Measurements from ENCODE around the gene C10orf105.

C10orf105 gene

GRCh38 chr10:71735709-71736569 lies 16.4 kb upstream of the C10orf105 start:
- no peak for DNase-seq

DNA sequence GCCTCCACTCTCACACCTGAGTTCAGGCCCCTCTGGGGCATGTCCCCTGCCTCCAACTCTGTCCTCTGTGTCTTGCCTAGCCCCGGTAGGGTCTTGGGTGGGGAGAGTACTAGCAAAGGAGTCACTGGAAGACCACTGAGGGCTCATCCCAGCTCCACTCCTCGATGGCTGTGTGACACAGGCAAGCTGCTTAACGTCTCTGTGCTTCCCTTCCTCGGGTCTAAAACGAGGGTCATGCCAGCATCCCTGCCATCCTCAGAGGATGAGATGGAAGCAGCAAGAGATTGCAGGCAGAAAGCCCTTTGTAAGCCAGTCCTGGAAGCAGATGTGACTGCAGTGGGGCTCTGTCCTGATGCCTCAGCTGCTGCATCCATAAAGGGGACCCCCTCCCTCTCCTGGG lies 15.2 kb upstream of the C10orf105 start:
- no peak for DNase-seq

- DNase-seq: no peak
These were observed 12.2 kb upstream of the C10orf105 start for GRCh38 chr10:71731791-71732190.

DNA sequence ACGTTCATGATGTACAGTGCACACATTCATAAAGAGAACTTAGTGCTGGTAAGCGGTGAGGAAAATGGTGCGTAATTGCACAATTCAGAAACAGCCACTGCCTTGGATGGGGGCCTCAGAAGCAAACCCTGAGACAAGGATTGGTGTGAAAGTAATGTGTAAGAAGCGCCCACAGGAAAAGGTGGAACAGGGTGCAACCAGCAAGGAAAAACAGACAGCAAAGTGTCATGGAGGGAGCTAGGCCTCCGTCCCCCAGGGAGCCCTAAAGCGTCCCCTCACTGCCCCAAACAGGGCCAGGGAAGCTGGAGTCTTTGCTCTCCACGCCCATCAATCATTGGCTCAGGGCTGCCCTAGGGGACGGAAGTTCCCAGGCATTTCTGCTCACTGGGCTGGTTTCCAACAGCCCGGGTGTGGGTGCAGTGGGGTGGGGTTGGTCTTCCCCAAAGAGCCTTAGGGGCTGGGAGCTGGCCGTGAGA lies 9.6 kb upstream of the C10orf105 start:
- no peak for DNase-seq

GRCh38 chr10:71727738-71728737 lies 8.5 kb upstream of the C10orf105 start:
- no peak for DNase-seq

- DNase-seq: no peak
These were observed 7.6 kb upstream of the C10orf105 start for GRCh38 chr10:71727105-71727737.

GRCh38 chr10:71726580-71727104 lies 7.1 kb upstream of the C10orf105 start:
- DNase-seq: no peak

DNA sequence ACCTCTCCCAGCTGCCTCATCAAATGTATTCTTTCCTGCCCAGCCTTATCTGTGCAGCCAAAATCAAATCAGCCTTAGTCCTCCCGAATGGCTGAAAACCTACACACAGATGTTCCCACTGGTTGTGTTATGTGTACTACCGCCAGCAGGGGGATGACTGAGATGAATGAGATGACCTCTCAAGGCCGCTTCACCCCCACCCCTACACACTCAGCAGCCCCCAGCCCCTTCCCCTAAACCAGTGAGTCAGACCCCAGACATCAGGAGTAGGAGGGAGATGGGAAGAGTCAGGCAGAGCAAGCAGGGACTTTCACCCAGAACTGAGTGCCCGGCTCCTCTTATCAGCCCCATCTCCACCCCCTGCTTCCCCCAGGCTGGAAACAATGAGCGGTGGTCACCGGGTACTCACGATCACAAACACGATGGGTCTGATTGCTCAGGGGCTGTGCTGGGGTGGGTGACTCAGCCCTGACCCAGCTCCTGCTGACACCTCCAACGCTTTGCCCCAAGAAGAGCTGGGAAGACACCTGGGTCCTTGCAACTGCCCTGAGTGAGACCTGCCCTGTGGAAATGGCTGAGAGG lies 6.5 kb upstream of the C10orf105 start:
- DNase-seq: no peak

- no peak for DNase-seq
These were observed 5.7 kb upstream of the C10orf105 start for GRCh38 chr10:71725249-71725648.

DNA sequence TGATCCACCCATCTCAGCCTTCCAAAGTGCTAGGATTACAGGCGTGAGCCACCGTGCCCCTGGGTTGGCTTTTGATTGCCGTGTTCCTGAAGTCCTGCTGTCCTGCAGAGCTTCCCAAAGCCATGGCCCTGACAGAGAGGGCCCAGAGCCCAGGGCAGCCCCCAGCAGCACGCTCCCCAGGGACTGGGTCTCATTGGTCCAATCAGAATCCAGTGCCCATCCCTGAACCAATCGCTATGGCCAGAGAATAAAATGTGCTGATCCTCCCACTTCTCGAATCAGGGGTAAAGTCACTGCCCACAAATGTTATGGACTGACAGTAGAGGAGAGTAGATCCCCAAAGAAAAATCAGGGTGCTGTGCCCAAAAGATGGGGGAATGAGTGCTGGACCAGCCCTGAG lies 5.0 kb upstream of the C10orf105 start:
- no peak for DNase-seq

- DNase-seq: no peak
These were observed 3.7 kb upstream of the C10orf105 start for GRCh38 chr10:71723311-71723710.

DNA sequence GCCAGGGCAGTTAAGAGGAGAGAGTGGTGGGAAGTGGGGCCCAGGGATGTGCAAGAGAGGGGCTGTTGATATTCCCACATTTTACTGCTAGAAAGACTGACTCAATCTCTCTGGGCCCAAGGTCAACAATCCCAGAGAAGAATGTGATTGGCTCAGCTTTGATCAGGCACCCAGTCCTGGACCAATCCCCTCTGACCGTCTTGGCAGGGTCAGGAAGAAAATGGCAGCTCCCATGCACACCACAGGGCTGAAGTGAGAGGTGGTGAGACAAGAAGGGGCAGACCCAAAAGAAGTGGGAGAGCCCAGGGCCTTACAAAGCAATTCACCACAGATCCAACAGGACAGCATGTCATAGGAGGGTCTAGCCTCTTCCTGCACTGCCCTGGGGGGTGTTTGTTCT lies 3.3 kb upstream of the C10orf105 start:
- no peak for DNase-seq

DNA sequence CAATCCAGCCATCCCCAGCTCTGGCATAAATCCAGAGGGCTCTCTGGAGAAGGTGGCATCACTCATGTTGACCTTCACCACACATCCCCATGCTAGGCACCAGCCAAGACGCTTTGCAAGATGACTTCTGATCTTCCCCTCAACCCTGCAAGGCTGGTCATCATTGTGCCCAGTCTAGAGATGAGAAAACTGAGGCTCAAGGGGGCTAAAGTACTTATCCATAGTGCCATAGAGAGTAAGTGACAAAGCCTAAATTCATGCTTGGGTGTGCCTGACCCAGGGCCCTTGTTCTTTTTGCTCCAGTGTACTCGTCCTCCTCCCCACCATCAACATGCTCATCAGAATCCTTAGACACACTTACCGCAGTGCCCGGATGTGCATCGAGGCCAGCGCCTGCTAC lies 1.7 kb upstream of the C10orf105 start:
- no peak for DNase-seq

- DNase-seq: no peak
These were observed 710 bp upstream of the C10orf105 start for GRCh38 chr10:71720288-71720687.

GRCh38 chr10:71719042-71719441 lies 536 bp downstream of the C10orf105 start:
- DNase-seq: no peak

- DNase-seq: no peak
These were observed 1.3 kb downstream of the C10orf105 start for GRCh38 chr10:71718165-71718698.

DNA sequence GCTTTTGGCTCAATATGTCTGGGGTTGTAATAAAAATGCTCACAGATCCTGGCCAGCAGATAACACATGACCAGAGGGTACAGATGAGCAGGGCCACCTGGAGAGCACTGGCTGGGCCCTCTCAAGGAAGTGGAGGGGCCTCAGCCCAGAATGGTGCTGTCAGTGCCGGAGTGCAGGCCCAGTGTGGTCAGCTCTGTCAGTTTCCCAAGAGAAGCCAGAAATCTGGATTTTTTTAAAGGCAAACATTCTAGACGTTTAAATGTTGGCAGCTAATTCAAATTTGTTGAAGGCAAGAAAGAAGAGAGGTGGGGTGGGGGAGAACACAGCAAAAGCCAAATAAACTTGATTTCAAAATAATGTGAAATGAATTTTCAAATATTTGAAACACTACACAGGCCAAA lies 2.0 kb downstream of the C10orf105 start:
- DNase-seq: no peak

DNA sequence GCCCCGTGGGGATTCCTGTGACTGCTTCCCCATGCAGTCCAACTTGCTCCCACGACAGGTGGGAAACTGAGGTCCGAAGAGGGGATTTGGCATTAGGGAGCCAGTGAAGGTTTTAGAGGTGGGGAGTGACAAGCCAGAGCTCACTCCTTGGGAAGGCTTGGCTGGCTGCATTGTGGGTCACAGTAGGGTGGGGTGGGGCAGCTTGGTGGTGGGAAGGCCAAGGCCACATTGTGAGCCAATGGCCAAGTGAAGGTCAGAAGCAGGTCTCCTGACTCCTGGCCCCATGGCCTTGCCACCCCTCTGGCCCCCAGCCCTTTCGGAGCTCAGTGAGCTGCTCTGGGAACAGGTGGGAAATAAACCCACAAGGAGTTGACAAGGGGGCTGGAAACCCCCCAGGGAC lies 2.5 kb downstream of the C10orf105 start:
- DNase-seq: no peak

DNA sequence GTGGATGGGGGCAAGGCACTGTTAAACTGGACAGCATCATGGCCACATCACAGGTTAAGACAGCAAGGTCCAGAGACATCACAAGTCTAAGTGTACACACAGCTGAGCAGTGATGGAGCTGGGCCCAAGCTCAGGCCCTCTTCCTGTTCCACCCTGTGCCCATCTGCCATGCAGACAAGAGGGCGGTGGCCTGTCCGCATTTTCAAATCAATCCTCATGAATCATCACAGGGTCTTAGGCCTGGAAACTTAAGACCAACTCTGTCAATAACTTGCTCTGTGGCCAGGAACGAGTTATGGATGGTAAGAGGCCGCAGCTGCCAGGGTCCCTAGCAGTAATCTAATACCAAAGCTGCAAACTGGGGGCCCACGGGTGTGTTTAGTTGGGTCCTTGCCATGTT lies 3.2 kb downstream of the C10orf105 start:
- no peak for DNase-seq

DNA sequence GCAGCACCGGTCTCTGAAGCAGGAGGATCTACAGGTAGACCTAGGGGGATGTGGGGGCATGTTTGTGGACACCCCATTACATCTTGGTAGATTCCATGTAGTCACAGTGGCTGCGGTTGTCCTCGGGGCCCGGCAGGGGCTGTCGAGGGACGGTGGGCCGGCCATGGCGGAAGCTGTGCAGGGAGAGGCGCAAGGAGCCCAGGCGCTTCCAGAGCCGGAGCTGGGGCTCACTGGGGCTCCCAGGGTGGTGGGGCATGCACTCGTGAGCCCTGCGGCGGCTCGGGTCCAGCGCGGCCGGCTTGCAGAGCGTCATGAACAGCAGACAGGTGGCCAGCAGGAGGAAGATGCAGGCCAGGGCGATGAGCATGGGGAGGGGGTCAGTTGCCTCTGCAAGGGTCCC lies 3.7 kb downstream of the C10orf105 start:
- DNase-seq: no peak

DNA sequence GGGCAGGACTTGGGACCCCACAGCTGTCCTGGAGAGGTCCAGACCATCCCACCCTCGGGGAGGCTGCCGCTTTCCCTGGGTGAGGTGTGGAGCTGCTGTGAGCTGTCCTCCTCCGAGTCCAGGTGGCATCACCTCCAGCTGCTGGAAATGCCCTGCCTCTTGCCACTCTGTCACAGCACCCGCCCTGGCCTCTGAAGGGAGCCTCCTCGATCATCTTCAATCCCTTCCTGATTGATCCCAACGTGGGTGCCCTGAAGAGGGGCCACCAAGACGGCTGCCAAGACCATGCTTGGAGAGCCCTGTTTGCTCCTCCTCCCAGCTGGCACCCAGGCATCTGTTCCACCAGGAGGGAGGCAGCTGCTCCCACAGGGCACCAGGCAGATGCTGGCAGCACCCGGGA lies 4.6 kb downstream of the C10orf105 start:
- no peak for DNase-seq

DNA sequence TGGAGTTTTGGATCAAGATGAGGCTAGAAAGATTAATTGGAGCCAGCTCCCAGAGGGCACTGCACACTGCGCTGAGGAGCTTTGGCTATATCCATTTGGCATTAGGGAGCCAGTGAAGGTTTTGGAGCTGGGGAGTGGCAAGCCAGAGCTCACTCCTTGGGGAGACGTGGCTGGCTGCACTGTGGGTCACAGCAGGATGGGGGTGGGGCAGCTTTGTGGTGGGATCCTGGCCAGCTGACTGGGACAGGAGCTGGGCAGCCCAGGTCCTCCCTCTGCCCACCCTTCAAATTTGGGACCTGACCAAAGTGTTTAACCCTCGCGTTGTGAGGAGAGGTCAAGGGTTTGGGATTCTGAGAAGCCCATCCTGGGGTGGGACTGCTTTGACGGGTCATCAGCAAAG lies 5.0 kb downstream of the C10orf105 start:
- DNase-seq: no peak

Data from GOT3 (cell line).